ENCODE data around the gene ITIH5. TPM values are rescaled to one million over a fixed set of nuclear protein-coding genes. Genes with fewer than 3 reads are reported as not detected.

Gene ITIH5
- total RNA-seq, 2 experiments from 2014 or later: not detected

DNA sequence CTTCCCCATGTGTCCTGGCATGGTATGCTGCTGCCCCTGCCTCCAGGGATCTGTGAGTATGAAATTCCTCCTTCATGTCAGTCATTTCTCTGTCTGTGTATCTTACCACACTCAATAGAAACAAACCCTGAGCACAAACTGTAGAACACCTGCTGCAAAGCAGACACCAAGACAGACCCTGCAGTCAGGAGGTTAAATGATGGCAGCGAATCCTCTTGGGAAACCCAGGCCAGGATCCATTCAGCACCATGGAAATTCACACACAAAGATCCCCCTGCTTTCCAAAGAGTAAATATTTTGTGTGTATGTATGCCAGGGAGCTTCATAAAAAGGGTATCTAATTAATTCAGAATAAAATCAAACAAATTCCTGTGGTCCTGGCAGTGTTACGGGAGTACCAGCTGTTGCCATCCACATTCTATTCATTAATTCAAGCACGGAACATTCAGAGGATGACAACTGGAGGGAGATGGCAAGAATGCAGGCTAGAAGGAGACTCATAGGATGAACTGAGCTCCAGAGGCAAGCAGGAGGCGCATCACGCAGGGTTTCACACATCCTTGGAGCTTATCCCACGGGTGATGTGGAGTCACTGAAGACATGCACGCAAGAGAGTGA, 14.8 kb downstream of the ITIH5 start:
- no TSS peak for BruUV-seq (replicated peaks)
- Histone ChIP-seq H2AFZ (ENCODE audit: low read length) (no peak overlapping the region), H3K4me1 (ENCODE audit: insufficient read depth, low read length, poor library complexity, severe bottlenecking) (no peaks in the 10 kb centered on the region), H3K79me2 (ENCODE audit: insufficient read depth, low read depth, low read length) (no peaks in the 10 kb centered on the region), H3K4me2 (ENCODE audit: low read length) (no peak overlapping the region), H3K9me3 (ENCODE audit: low read length) (no peaks in the 10 kb centered on the region), H3K9me2 (ENCODE audit: insufficient read depth, low read length) (no peaks in the 10 kb centered on the region), H3K4me3 (ENCODE audit: low read depth, low read length, poor library complexity, severe bottlenecking) (no peak overlapping the region), H3K36me3 (ENCODE audit: insufficient read depth, low read length) (no peaks in the 10 kb centered on the region), H4K20me1 (ENCODE audit: insufficient read depth, low read length) (no peaks in the 10 kb centered on the region), H3K27ac (ENCODE audit: low read depth, low read length, poor library complexity, severe bottlenecking) (no peak overlapping the region)
- DNase-seq (ENCODE audit: low spot score): no peak
- POLR2A ChIA-PET: no interaction called here
- CTCF ChIA-PET (ENCODE audit: unreplicated experiment): no interaction called here
- intact Hi-C loops (cut with micrococcal nuclease; ENCODE audit: unreplicated experiment): no loop called here
- TF ChIP-seq, protein P1, sequence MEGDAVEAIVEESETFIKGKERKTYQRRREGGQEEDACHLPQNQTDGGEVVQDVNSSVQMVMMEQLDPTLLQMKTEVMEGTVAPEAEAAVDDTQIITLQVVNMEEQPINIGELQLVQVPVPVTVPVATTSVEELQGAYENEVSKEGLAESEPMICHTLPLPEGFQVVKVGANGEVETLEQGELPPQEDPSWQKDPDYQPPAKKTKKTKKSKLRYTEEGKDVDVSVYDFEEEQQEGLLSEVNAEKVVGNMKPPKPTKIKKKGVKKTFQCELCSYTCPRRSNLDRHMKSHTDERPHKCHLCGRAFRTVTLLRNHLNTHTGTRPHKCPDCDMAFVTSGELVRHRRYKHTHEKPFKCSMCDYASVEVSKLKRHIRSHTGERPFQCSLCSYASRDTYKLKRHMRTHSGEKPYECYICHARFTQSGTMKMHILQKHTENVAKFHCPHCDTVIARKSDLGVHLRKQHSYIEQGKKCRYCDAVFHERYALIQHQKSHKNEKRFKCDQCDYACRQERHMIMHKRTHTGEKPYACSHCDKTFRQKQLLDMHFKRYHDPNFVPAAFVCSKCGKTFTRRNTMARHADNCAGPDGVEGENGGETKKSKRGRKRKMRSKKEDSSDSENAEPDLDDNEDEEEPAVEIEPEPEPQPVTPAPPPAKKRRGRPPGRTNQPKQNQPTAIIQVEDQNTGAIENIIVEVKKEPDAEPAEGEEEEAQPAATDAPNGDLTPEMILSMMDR (conservative IDR thresholded peaks at IDR 0.05; ENCODE audit: low read length): no peak
- no peak for TF ChIP-seq EZH2phosphoT487 (IDR thresholded peaks at IDR 0.05; ENCODE audit: borderline replicate concordance, low read depth, low read length)

GRCh38 chr10:7649673-7650300, 17.0 kb downstream of the ITIH5 start:
- no peak for TF ChIP-seq EZH2phosphoT487 (IDR thresholded peaks at IDR 0.05; ENCODE audit: borderline replicate concordance, low read depth, low read length)
- TF ChIP-seq, protein P1 (conservative IDR thresholded peaks at IDR 0.05; ENCODE audit: low read length): no peak
- ChIA-PET CTCF (ENCODE audit: unreplicated experiment) (no interaction called here), POLR2A (interaction anchor here (0.7 kb wide), 1 partner anchor 148 kb away, joined by 3 read pairs; no protein-coding TSS in a partner anchor)
- intact Hi-C loops (cut with micrococcal nuclease; ENCODE audit: unreplicated experiment): no loop called here
- no peaks in the 10 kb centered on the region for H4K20me1 ChIP-seq (ENCODE audit: insufficient read depth, low read length)
- no peaks in the 10 kb centered on the region for H3K79me2 ChIP-seq (ENCODE audit: insufficient read depth, low read depth, low read length)
- no peak overlapping the region for H3K27ac ChIP-seq (ENCODE audit: low read depth, low read length, poor library complexity, severe bottlenecking)
- no peak overlapping the region for H2AFZ ChIP-seq (ENCODE audit: low read length)
- H3K9me3 ChIP-seq (ENCODE audit: low read length): no peaks in the 10 kb centered on the region
- no peak overlapping the region for H3K4me3 ChIP-seq (ENCODE audit: low read depth, low read length, poor library complexity, severe bottlenecking)
- no peak overlapping the region for H3K4me2 ChIP-seq (ENCODE audit: low read length)
- no peaks in the 10 kb centered on the region for H3K9me2 ChIP-seq (ENCODE audit: insufficient read depth, low read length)
- DNase-seq (ENCODE audit: low spot score): no peak
- BruUV-seq (replicated peaks): no TSS peak
- H3K4me1 ChIP-seq (ENCODE audit: insufficient read depth, low read length, poor library complexity, severe bottlenecking): no peaks in the 10 kb centered on the region
- no peaks in the 10 kb centered on the region for H3K36me3 ChIP-seq (ENCODE audit: insufficient read depth, low read length)

DNA sequence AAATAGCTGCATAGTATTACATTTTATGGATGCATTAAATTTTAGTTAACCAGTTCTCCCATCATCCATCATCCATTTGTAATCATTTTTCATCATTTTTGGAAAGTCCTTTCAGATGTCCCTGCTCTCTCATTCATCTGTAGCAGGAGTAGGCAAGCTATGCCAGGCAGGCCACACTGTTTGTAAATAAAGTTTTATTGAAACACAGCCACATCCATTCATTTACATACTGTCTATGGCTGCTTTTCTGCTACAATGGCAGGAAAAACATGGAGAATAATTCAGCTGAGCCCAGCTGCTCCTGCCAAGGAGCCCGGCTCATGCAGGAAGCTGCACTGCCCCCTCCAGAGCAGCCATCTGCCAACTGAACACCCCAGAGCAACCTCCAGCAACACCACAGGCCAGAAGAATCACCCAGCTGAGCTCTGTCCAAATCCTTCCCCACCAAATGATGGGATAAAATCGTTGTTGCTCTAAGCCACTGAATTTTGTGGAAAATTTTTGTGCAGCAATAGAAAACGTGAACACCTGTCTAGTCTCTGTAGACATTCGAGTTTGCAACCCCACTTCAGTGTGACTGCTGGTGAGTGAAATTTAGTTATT, 19.6 kb downstream of the ITIH5 start:
- Histone ChIP-seq H3K27ac (ENCODE audit: low read depth, low read length, poor library complexity, severe bottlenecking) (no peak overlapping the region), H2AFZ (ENCODE audit: low read length) (no peak overlapping the region), H3K9me3 (ENCODE audit: low read length) (no peaks in the 10 kb centered on the region), H4K20me1 (ENCODE audit: insufficient read depth, low read length) (no peaks in the 10 kb centered on the region), H3K79me2 (ENCODE audit: insufficient read depth, low read depth, low read length) (no peaks in the 10 kb centered on the region), H3K36me3 (ENCODE audit: insufficient read depth, low read length) (no peaks in the 10 kb centered on the region), H3K4me2 (ENCODE audit: low read length) (no peak overlapping the region), H3K4me1 (ENCODE audit: insufficient read depth, low read length, poor library complexity, severe bottlenecking) (no peaks in the 10 kb centered on the region), H3K9me2 (ENCODE audit: insufficient read depth, low read length) (no peaks in the 10 kb centered on the region), H3K4me3 (ENCODE audit: low read depth, low read length, poor library complexity, severe bottlenecking) (no peak overlapping the region)
- POLR2A ChIA-PET: interaction anchor here (0.9 kb wide), 1 partner anchor 103 kb away, joined by 5 read pairs; no protein-coding TSS in a partner anchor
- no TSS peak for BruUV-seq (replicated peaks)
- intact Hi-C loops (cut with micrococcal nuclease; ENCODE audit: unreplicated experiment): no loop called here
- no peak for DNase-seq (ENCODE audit: low spot score)
- CTCF ChIA-PET (ENCODE audit: unreplicated experiment): no interaction called here
- TF ChIP-seq, protein P1 (conservative IDR thresholded peaks at IDR 0.05; ENCODE audit: low read length): no peak
- no peak for TF ChIP-seq EZH2phosphoT487 (IDR thresholded peaks at IDR 0.05; ENCODE audit: borderline replicate concordance, low read depth, low read length)

All from OCI-LY7 (cell line).